DMS79 treated with DMSO at 0.1 percent for 48 hours (cell line): ENCODE results near the gene FNDC3A.

Experiments used
- DNase-seq: peaks from one replicate; lab custom pipeline; 2025; lab: John Stamatoyannopoulos, UW

The FNDC3A gene

DNA sequence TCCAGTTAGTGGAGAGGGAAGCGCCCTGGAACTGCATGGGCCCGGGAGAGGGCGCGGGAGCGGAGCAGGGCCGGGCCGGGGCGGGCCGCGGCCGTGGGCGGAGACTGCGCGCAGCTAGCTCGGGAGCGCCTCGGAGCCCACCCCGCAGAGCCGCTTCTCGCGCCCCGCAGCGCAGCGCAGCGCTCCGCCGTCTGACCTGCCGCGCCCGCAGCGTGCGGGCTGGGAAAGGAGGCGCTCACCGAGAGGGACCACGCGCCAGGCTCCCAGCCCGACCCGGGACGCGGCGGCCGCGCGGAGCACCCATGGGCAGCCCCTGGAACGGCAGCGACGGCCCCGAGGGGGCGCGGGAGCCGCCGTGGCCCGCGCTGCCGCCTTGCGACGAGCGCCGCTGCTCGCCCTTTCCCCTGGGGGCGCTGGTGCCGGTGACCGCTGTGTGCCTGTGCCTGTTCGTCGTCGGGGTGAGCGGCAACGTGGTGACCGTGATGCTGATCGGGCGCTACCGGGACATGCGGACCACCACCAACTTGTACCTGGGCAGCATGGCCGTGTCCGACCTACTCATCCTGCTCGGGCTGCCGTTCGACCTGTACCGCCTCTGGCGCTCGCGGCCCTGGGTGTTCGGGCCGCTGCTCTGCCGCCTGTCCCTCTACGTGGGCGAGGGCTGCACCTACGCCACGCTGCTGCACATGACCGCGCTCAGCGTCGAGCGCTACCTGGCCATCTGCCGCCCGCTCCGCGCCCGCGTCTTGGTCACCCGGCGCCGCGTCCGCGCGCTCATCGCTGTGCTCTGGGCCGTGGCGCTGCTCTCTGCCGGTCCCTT, 244.5 kb downstream of the FNDC3A start, which contains the start of gene MLNR:
Gene MLNR, plus strand, starts transcription at position 303 of the 820 bp plus-strand sequence. Its CDS starts 0 bp downstream, at position 303.
- peak; percentile 22 for DNase-seq

DNA sequence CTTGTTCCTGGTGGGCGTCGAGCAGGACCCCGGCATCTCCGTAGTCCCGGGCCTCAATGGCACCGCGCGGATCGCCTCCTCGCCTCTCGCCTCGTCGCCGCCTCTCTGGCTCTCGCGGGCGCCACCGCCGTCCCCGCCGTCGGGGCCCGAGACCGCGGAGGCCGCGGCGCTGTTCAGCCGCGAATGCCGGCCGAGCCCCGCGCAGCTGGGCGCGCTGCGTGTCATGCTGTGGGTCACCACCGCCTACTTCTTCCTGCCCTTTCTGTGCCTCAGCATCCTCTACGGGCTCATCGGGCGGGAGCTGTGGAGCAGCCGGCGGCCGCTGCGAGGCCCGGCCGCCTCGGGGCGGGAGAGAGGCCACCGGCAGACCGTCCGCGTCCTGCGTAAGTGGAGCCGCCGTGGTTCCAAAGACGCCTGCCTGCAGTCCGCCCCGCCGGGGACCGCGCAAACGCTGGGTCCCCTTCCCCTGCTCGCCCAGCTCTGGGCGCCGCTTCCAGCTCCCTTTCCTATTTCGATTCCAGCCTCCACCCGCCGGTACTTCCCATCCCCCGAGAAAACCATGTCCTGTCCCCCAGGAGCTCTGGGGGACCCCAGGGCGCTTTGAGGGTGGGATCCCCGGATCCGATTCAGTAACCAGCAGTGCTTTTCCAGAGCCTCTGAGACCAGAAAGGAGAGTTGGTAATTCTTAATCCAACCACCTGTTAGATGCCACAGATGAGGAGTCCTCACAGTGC, 245.3 kb downstream of the FNDC3A start:
- no peak for DNase-seq

DNA sequence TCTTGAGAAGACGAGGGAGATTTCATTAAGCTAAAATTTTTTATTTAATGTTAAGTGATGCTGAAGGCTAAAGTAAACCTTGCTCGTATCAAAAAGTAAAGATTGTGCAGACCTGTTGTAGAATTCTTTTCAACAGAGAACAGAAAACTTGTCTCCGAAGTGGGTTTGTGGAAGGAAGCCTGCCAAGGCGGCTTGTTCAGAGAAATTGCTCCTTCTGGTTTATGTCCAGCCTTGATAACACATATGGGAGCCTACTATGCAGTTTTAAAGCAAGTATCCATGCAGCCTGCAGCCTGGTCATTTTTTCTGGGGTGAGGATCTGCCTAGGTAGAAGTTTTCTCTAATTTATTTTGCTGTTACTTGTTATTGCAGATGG, 245.9 kb downstream of the FNDC3A start:
- DNase-seq, result no peak

DNA sequence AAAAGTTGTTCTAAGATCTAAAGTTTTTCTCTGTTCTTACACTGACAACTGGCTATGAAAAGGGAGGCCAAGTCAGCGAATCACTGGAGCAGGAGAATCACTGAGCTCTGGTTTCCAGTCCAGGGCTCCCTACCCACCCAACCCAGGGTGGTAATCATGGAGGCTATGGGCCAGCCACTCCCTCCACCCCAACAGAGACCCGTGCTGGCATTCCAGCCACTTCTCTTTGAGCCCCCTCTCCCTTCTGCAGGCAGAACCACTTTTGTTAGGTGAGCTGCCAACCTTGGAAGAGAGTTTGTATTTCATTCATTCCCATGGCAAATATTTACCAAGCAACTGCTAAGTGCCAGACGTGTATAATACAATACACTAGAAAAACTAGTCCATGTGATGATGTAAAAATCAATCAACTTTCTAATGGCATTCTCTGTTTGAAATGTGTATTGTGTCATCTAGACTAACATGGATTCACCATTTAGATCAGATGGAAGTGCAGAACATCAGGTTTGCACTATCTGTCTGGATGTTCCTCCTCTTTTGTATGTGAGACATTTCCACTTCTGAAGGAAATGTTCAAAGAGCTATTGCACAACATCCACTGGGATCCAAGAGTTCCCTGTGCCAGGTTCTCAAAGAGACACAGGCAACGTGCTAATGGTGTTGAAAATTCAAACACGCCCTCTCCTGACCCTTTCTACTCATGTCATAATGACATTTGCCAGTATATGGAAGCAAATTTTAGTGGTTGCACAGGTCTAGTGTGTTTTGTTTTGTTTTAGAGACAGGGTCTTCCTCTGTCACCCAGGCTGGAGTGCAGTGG, 249.7 kb downstream of the FNDC3A start:
- DNase-seq, result no peak

DNA sequence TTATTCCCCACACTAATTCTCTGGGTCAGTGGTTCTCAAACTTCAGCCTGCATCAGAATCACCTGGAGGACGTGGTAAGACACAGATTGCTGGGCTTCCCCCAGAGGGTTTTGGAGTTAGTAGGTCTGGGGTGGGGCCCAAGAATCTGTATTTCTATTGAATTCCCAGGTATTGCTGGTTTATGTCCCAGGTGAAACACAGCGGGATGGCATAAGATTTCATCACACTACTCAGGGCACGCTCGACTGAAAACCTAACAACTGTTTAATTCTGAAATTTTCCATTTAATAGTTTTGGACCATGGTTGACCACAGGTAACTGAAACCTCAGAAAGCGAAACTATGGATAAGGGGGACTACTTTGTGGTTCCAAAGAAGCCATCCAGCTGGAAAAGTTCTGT, 250.9 kb downstream of the FNDC3A start:
- peak; percentile 56 for DNase-seq

DNA sequence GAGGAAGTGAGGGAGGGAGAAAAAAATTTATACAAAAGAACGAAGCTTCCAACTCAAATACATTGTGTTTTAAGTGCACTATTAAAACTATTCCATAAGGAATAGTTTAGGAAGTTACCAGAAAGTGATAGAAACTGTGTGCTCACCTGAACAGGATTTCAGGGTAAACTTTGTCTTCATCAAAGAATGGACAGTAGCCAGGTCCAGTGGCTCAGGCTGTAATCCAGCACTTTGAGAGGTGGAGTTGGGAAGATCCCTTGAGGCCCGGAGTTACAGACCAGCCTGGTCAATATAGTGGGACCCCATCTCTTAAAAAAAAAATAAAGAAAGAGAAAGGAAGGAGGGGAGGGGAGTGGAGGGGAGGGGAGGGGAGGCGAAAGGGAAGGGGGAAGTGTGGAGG, 259.0 kb downstream of the FNDC3A start:
- DNase-seq, result no peak

DNA sequence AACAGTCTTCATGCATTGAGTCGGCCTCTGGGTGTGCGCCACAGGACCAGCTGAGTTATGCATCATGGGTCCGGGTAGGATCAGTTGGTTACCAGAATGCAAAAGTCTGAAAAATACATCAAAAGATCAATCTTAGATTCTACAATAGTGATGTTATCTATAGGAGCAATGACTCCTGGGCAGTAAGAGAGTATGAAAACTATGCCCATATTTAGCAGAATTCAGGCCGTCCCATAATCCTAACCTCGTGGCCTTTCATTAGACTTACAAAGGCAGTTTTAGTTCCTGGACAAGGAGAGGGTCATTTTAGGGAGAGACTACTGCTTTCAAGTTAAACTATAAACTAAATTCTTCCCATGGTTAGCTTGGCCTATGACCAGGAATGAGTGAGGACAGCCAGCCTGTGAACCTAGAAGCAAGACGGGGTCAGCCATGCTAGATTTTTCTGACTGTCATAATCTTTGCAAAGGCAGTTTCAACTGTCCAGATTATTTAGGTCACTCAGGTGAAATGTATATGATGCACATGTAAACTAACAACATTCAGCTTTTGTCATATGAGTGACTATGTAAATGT, 260.2 kb downstream of the FNDC3A start:
- DNase-seq, result no peak

DNA sequence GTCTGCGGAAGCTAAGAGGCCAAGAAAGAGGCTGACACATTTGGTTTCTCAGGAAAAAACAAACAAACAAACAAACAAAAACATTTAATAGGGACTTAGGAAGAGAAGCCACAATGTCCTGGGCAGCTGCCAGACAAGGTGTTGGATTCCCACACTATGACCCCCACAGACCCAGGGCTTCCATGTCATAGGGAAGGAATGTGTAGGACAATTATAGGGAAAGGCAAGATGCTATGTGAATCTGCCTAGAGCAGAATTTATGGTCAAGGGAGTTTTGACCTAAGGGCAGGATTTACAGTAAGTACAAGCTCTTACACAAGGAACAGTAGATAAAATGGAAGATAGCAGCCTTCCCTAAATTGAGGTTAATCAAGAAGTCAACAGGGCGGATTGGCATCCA, 262.9 kb downstream of the FNDC3A start:
- DNase-seq, result no peak

DNA sequence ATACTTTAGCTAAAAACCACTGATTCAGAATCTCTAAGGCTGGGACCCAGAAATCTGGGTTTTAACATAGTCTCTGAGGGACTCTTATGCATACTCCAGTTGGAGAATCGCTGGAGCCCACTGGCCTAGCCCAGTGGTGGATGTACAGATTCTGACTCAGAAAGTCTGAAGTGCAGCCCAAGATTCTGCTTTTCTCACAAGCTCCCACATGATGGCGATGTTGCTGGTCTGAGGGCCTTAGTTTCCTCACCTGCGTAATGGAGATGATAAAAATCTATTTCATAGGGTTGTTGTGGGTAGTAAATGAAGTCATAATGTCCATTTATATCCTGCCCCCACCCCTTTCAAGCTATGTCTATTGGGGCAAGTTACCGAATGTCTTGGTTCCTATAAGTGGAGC, 264.3 kb downstream of the FNDC3A start:
- DNase-seq, result no peak

DNA sequence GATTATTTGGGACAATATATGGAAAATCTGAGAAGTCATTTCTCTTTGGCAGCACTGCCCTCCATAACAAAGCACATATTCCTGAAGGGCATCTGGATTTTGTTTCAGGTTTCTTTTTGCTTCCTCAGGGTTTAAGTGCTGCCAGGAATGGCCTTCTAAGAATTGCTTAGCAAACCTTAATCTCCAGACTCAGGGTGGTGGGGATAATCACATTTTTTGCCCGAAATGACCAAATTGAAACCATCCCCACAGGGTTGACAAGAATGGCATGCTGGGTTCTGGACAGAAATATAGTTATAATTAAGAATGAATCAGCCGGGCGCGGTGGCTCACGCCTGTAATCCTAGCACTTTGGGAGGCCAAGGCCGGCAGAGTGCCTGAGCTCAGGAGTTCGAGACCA, 265.6 kb downstream of the FNDC3A start:
- DNase-seq, result no peak

DNA sequence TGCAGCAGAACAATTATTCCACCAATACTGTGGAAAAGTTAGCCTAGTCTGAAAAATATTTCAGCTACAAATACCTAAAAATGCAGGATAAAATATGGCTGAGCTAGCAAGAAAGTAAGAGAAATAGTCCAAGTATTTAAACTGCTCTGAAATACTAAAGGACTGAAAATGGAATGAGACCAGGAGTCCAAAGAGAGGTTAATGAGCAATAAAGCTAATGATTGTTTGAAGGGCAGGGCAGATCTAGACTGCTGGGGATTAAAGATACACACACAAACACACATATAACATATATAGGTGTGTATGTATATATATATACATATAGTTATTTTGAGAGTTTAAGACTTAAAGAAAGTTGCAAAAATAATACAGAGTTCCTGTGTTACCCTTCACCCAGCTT, 269.4 kb downstream of the FNDC3A start:
- DNase-seq, result no peak

DNA sequence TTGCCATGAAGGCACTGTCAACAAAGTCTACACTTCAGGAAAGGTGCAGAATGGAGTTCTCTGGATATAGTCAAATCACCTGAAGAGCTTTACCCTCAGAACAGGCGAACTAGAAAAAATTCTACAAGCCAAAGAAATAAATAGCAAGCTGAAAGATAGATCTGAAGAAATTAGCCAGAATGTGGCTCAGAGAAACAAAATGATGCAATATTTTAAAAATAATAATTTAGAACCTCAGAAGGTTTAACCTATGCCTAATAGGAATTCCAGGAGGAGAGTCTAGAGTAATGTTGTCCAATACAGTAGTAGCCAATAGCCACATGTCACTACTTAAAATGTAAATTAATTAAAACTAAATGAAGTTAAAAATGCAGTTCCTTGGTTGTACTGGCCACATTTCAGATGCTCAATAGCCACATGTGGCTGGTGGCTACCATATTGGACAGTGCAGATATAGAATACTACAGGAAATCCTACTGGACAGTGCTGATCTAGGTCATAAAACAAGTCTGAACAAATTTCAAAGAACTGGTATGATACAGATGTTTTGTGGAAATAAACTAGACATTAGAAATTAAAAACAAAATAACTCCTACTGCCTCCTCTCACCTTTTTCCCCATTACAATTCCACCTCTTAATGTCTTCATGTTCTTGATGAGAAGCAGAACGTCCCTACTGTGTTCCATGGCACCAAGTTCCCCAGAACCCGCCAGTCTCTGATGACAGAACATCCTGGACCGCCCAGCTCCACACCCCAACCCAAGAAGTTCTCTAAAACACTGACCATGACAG, 271.3 kb downstream of the FNDC3A start:
- DNase-seq, result no peak

DNA sequence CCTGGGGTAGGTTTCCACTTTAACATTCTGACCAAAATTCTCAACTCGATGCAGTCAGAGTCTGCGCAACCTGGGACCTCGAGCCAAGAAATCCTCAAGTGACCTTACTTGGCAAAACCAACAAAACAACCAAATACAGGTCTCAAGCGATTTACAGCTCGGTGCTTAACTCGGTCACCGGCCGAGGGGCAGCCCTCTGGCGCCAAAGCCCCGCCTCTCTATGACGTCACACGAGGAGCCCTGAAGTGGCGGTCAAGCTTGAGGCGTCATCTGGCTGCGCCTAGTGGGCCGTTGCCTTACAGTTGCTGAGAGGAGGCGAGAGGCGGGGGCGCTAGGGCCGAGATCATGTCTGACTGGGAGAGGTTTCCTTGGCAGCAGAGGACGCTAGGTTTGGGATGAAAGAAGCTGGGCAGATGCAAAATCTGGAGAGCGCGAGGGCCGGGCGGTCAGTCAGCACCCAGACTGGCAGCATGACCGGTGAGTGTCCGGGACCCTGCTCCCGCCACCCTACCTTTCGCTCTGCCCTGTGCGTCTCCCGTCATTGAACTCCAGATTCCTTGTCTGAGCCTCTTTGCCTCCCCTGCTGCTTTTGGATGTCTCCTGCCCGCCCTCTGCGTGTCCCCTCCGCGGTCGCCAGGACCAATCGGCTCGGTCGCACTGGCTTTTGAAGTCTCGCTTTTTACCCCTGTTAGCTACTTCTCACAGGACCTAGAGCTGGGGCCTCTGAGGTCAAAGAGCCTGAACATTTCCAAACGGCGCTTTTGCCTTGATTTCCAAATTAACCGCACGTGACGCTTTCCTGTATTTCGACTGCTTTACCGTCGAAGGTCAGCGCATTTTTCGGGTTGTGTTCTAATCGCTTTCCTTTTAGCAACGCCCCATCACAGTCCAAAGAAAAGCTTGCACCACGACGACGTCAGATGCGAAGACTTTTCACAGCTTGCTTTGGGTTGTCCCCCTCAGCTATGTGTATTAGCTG, 272.2 kb downstream of the FNDC3A start, which contains the start of gene CDADC1:
Gene CDADC1, plus strand, starts transcription at position 283 of the 979 bp plus-strand sequence. Its CDS starts 113 bp downstream, at position 396.
- peak; percentile 76 for DNase-seq

DNA sequence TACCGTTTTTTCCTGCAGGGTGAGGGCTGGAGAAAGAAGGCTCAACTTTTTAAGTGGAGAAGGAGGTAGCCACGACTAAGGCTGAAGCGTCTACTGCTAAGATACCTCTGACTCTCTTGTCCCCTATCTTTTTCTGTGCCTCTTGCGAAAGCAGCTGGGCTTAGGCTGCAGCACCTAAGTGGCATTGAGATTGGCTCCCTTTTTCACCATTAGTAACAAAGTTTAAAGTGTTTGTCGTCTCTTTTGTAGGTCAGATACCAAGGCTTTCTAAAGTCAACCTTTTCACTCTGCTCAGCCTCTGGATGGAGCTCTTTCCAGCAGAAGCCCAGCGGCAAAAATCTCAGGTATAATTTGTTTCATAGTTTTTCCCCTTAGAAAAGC, 272.9 kb downstream of the FNDC3A start:
- DNase-seq, result no peak

DNA sequence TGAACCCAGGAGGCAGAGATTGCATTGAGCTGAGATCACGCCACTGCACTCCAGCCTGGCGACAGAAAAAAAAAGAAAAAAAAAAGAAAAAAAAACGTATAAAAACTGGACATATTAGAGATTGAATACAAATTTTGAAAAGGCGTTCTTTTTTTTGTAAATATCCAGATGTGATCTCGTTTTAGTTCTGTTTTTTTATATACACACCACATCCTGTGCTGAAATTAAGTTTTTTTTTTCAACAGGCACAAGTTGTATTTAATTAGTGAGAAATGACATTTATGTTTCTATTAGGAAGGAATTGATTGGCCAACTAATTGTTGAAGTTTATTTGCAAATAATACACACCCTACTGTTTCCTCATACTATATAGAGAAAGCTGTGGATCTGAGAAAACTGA, 275.6 kb downstream of the FNDC3A start:
- DNase-seq, result no peak

DNA sequence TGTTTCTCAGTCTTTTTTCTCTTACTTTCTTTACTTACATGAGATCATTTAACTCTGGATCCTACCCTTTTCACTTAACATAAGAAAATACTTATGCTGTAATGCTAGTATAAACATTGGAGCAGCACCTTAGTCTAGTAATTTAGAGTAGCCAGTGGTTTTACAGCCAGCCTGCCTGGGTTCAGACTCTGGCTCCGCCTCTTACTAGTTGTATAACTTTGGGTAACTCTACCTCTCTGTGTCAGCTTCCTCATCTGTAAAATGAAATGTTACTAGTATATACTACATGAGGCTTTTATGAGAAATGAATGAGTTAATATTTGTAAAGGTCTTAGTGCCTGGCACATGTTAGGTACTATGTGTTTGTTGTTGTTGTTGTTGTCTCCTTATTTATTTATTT, 277.6 kb downstream of the FNDC3A start:
- no peak for DNase-seq

DNA sequence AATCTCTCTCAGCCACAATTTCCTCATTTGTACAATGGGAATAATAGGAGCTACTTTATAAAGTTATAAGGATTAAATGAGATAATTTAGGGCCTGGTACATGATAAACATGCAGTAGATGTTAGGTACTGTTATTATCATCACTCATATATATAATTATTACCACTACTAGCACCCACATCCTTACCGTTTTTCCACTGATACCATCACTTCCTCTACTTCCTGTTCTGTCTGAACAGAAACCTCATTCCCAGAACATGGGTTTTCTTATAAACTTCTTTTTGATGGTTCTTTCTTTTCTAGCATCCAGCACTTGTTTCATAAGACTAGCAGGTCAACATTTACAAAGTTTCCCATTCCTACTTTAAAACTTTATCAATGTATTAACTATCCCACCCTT, 278.3 kb downstream of the FNDC3A start:
- no peak for DNase-seq

DNA sequence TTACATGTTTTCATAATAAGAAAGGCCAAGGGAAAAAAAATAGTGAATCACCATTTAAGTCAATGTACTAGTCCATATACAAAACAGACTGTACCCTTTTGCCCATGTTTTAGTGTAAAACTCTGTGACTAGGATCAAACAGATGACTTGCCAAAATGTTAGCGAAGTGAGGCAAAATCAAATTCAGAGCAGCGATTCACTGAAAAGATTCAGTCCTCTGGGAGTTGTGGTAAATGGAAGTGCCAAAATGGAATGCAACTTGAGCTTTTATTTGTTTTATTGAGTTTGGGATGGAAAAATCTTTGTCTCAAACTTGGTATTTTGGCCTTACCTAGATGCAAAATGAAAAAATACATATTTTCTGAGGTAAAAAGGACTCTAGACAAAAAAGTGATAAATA, 281.1 kb downstream of the FNDC3A start:
- no peak for DNase-seq

DNA sequence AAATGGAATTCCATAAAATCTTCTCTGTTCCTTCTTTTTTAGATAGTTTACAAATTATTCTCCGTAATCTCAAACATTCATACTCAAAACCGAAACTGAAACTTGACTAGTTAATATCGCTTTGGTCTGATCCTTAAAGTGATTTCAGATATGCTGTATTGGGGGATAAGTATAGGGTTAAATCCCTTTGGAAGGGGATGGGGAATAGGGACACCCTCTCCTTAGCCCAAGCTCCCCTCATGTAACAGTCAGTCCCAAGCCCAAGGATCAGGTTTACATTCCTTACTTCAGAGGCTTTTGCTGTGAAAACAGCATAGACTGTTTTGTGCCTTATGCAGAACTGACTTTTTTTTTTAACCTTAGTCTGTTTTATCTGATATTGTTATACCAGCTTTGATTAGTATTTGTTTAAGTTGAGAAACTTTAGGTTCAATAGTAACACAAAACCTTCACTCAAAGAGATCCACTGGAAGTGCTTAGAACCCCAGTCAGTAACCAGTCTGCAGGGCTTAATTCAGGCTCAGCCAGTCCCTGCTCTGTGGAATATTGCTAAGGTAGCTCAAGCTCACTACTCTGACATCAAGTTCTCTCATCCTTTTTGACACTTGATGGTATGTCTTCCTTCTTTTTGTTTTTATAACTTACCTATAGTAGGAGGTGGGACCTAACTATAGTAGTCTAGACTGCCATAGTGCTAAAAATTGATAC, 282.5 kb downstream of the FNDC3A start:
- no peak for DNase-seq
